Neuronal stem cell (in vitro differentiated cells): Measurements from ENCODE around the gene C8G.

Experiments used
- DNase-seq: peaks from one replicate; pipeline ENCODE4 v3.0.0-alpha.2; 2013; ENCODE audit warnings: low spot score
- H2AFZ ChIP-seq: one replicate; pipeline ENCODE4 v1.6.1; 2013; ENCODE audit warnings: mild to moderate bottlenecking, low read length, inconsistent platforms
- H2AK5ac ChIP-seq: 2 replicates; pipeline ENCODE4 v1.6.1; 2013; ENCODE audit warnings: low read depth, mild to moderate bottlenecking, inconsistent platforms, low read length, moderate library complexity, mixed read lengths
- H2BK120ac ChIP-seq: 2 replicates; pipeline ENCODE4 v1.6.1; 2013; ENCODE audit warnings: low read depth, mild to moderate bottlenecking, inconsistent platforms, low read length, moderate library complexity, mixed read lengths
- H2BK12ac ChIP-seq: one replicate; pipeline ENCODE4 v1.6.1; 2013; ENCODE audit warnings: low read length, inconsistent platforms
- H2BK15ac ChIP-seq: 2 replicates; pipeline ENCODE4 v1.6.1; 2013; ENCODE audit warnings: mild to moderate bottlenecking, low read length, inconsistent platforms, mixed read lengths
- H2BK5ac ChIP-seq: one replicate; pipeline ENCODE4 v1.6.1; 2013; ENCODE audit warnings: inconsistent platforms, mild to moderate bottlenecking, low read length, moderate library complexity
- H3K14ac ChIP-seq: one replicate; pipeline ENCODE4 v1.6.1; 2013; ENCODE audit warnings: low read length, inconsistent platforms
- H3K18ac ChIP-seq: 2 replicates; pipeline ENCODE4 v1.6.1; 2013; ENCODE audit warnings: low read length, inconsistent platforms
- H3K23ac ChIP-seq: 2 replicates; pipeline ENCODE4 v1.6.1; 2013; ENCODE audit warnings: low read depth, mild to moderate bottlenecking, mixed read lengths, low read length, inconsistent platforms; ENCODE audit not compliant: poor library complexity
- H3K27ac ChIP-seq: replicated peaks from 3 replicates; pipeline ENCODE4 v1.5.1; 2013; ENCODE audit warnings: low read length, inconsistent platforms
- H3K27me3 ChIP-seq, 3 experiments: 2 replicates each; pipeline ENCODE4 v1.6.1; 2013; ENCODE audit warnings: low read length in 3 of 3, mild to moderate bottlenecking in 2 of 3, inconsistent platforms in 1 of 3, low read depth in 1 of 3, mixed read lengths in 1 of 3, moderate library complexity in 1 of 3; ENCODE audit not compliant: control insufficient read depth in 3 of 3, insufficient read depth in 3 of 3
- H3K36me3 ChIP-seq, 2 donors: replicated peaks in 1 of 2; 2 replicates each; pipeline ENCODE4 v1.6.1; 2013; ENCODE audit warnings: low read length in 2 of 2; ENCODE audit not compliant: control insufficient read depth in 2 of 2, insufficient read depth in 2 of 2
- H3K4ac ChIP-seq: 2 replicates; pipeline ENCODE4 v1.6.1; 2013; ENCODE audit warnings: inconsistent platforms, mild to moderate bottlenecking, low read length, moderate library complexity
- H3K4me1 ChIP-seq, 2 donors: 1 replicate in 1 of 2; 2 replicates in 1 of 2; pipeline ENCODE4 v1.6.1; 2013; ENCODE audit warnings: low read length in 2 of 2, low read depth in 1 of 2; ENCODE audit not compliant: control insufficient read depth in 2 of 2, insufficient read depth in 1 of 2
- H3K4me2 ChIP-seq: one replicate; pipeline ENCODE4 v1.6.1; 2013; ENCODE audit warnings: mild to moderate bottlenecking, low read length, inconsistent platforms; ENCODE audit not compliant: insufficient read depth, poor library complexity, severe bottlenecking
- H3K4me3 ChIP-seq, 2 donors: 2 replicates each; pipeline ENCODE4 v1.5.1; 2013; ENCODE audit warnings: low read length in 2 of 2, mild to moderate bottlenecking in 2 of 2, inconsistent platforms in 1 of 2, moderate library complexity in 1 of 2
- H3K79me1 ChIP-seq: one replicate; pipeline ENCODE4 v1.6.1; 2013; ENCODE audit warnings: low read depth, mild to moderate bottlenecking, inconsistent platforms, low read length, moderate library complexity
- H3K9ac ChIP-seq: one replicate; pipeline ENCODE4 v1.6.1; 2013; ENCODE audit warnings: mild to moderate bottlenecking, low read depth, low read length, inconsistent platforms; ENCODE audit not compliant: poor library complexity
- H3K9me3 ChIP-seq, 2 donors: replicated peaks in 1 of 2; 2 replicates each; pipeline versions ENCODE3 to v1.6.1; 2013; ENCODE audit warnings: low read length in 2 of 2, mild to moderate bottlenecking in 2 of 2, inconsistent platforms in 1 of 2, low read depth in 1 of 2, mixed read lengths in 1 of 2, moderate library complexity in 1 of 2; ENCODE audit not compliant: control insufficient read depth in 2 of 2, insufficient read depth in 1 of 2
- H4K8ac ChIP-seq: one replicate; pipeline ENCODE4 v1.6.1; 2013; ENCODE audit warnings: low read depth, mild to moderate bottlenecking, inconsistent platforms, low read length, moderate library complexity
- H4K91ac ChIP-seq: one replicate; pipeline ENCODE4 v1.6.1; 2013; ENCODE audit warnings: low read length, low read depth, mild to moderate bottlenecking, inconsistent platforms; ENCODE audit not compliant: poor library complexity
- WGBS, 2 donors: extraction: QIAGEN DNeasy Blood & Tissue Kit; methylation state at CpG; one replicate each; pipeline ENCODE4 v1.1.7; 2013; ENCODE audit warnings: missing lambda C conversion rate in 2 of 2, mixed read lengths in 1 of 2; ENCODE audit not compliant: insufficient read length in 2 of 2, insufficient replicate concordance in 1 of 2; ENCODE audit errors: extremely low coverage in 2 of 2; 5-methylcytosine and 5-hydroxymethylcytosine counted together

C8G gene

GRCh38 chr9:136928591-136928990 lies 16.5 kb upstream of the C8G start:
- no CpG with 5 or more reads among the region's 9 CpGs for WGBS, 2 donors
- no peak overlapping the region for H2BK12ac ChIP-seq
- H3K9me3 ChIP-seq = peaks cover 0 to under 1% of the 10 kb centered on the region in 2 donors
- H3K27me3 ChIP-seq = no peaks in the 10 kb centered on the region
- no peak overlapping the region for H3K14ac ChIP-seq
- H3K4ac ChIP-seq = no peak overlapping the region
- no peak overlapping the region for H4K91ac ChIP-seq
- H3K4me1 ChIP-seq = no peaks in the 10 kb centered on the region
- H2BK5ac ChIP-seq = no peak overlapping the region
- no peak for DNase-seq
- peaks cover 3% of the 10 kb centered on the region for H3K79me1 ChIP-seq
- H4K8ac ChIP-seq = no peak overlapping the region
- H2BK120ac ChIP-seq = no peak overlapping the region
- H2AFZ ChIP-seq = no peak overlapping the region
- H3K23ac ChIP-seq = no peak overlapping the region
- H2BK15ac ChIP-seq = no peak overlapping the region
- H3K27ac ChIP-seq = no peak overlapping the region
- H3K9ac ChIP-seq = no peak overlapping the region
- no peak overlapping the region for H3K18ac ChIP-seq
- H3K36me3 ChIP-seq = peaks cover 28 to 63% of the 10 kb centered on the region in 2 donors
- H3K4me3 ChIP-seq = no peak overlapping the region
- no peak overlapping the region for H2AK5ac ChIP-seq
- H3K4me2 ChIP-seq = no peak overlapping the region

- H3K9ac ChIP-seq = no peak overlapping the region
Observed at GRCh38 chr9:136930014-136930413, 15.0 kb upstream of the C8G start.

GRCh38 chr9:136931611-136932130 lies 13.4 kb upstream of the C8G start:
- no peak overlapping the region for H3K4me3 ChIP-seq
- H2AK5ac ChIP-seq = no peak overlapping the region
- H4K91ac ChIP-seq = no peak overlapping the region
- DNase-seq = no peak
- peaks cover 9 to 50% of the 10 kb centered on the region in 2 donors for H3K36me3 ChIP-seq
- H3K4ac ChIP-seq = no peak overlapping the region
- H3K14ac ChIP-seq = no peak overlapping the region
- no peak overlapping the region for H3K27ac ChIP-seq
- peaks cover 2 to 9% of the 10 kb centered on the region in 2 donors for H3K9me3 ChIP-seq
- no peak overlapping the region for H3K4me2 ChIP-seq
- no peak overlapping the region for H3K9ac ChIP-seq
- no peaks in the 10 kb centered on the region for H3K79me1 ChIP-seq
- H2BK120ac ChIP-seq = no peak overlapping the region
- no peak overlapping the region for H2BK15ac ChIP-seq
- H2BK5ac ChIP-seq = no peak overlapping the region
- no peak overlapping the region for H3K23ac ChIP-seq
- WGBS, 2 donors = no CpG with 5 or more reads among the region's 2 CpGs
- H3K4me1 ChIP-seq = no peaks in the 10 kb centered on the region
- H3K18ac ChIP-seq = no peak overlapping the region
- no peak overlapping the region for H2AFZ ChIP-seq
- H2BK12ac ChIP-seq = no peak overlapping the region
- H4K8ac ChIP-seq = no peak overlapping the region
- H3K27me3 ChIP-seq = no peaks in the 10 kb centered on the region

More at GRCh38 chr9:136930014-136930413, 15.0 kb upstream of the C8G start:
- Histone ChIP-seq H2AFZ (no peak overlapping the region), H3K36me3 (peaks cover 23 to 64% of the 10 kb centered on the region in 2 donors), H4K8ac (no peak overlapping the region), H2BK5ac (no peak overlapping the region), H3K9me3 (peaks cover 2 to 9% of the 10 kb centered on the region in 2 donors), H3K27me3 (no peaks in the 10 kb centered on the region), H3K79me1 (peaks cover 3% of the 10 kb centered on the region), H2AK5ac (no peak overlapping the region), H3K14ac (no peak overlapping the region), H3K4me2 (no peak overlapping the region), H3K18ac (no peak overlapping the region), H3K23ac (no peak overlapping the region), H3K4ac (no peak overlapping the region), H2BK12ac (no peak overlapping the region), H3K27ac (no peak overlapping the region), H4K91ac (no peak overlapping the region), H3K4me1 (no peaks in the 10 kb centered on the region), H3K4me3 (no peak overlapping the region), H2BK15ac (no peak overlapping the region), H2BK120ac (no peak overlapping the region)
- WGBS, 2 donors = no CpG with 5 or more reads among the region's 4 CpGs
- DNase-seq = no peak

- no CpG with 5 or more reads among the region's 3 CpGs for WGBS, 2 donors
Observed at GRCh38 chr9:136934277-136934676, 10.8 kb upstream of the C8G start.

More at GRCh38 chr9:136934277-136934676, 10.8 kb upstream of the C8G start:
- Histone ChIP-seq H3K4me2 (no peak overlapping the region), H3K27me3 (no peaks in the 10 kb centered on the region), H2AFZ (no peak overlapping the region), H3K9ac (no peak overlapping the region), H2BK120ac (no peak overlapping the region), H3K23ac (no peak overlapping the region), H2BK5ac (no peak overlapping the region), H3K4me3 (no peak overlapping the region), H3K18ac (no peak overlapping the region), H3K14ac (no peak overlapping the region), H3K36me3 (peaks cover 13 to 45% of the 10 kb centered on the region in 2 donors), H4K8ac (no peak overlapping the region), H3K4me1 (no peaks in the 10 kb centered on the region), H4K91ac (no peak overlapping the region), H3K79me1 (peaks cover 7% of the 10 kb centered on the region), H3K9me3 (peaks cover 4 to 9% of the 10 kb centered on the region in 2 donors), H2BK12ac (no peak overlapping the region), H2AK5ac (no peak overlapping the region), H3K27ac (no peak overlapping the region), H2BK15ac (no peak overlapping the region), H3K4ac (no peak overlapping the region)
- no peak for DNase-seq
